ENCODE results near the gene OCIAD2.

- no peak for TF ChIP-seq CTCF (conservative IDR thresholded peaks at IDR 0.05 in 1 of 2, IDR thresholded peaks at IDR 0.05 in 1 of 2; ENCODE audit: low read depth in 1 of 2, low read length in 2 of 2)
- no peak for TF ChIP-seq EZH2 (IDR thresholded peaks at IDR 0.05; ENCODE audit: low read length, missing control alignments)
These were observed at the start of gene OCIAD2 for GRCh38 chr4:48906206-48907173.

Data from fibroblast of lung (primary cell).